Panc1 (cell line): Measurements from ENCODE around the gene CYTH4.

ENCODE experiments used
- CTCF ChIP-seq: fragments of 450-650 bp; IDR thresholded peaks from 2 replicates; pipeline ENCODE4 v1.5.1; 2017; ENCODE audit warnings: mild to moderate bottlenecking
- REST ChIP-seq, 2 experiments: IDR thresholded peaks; 2 replicates each; pipeline ENCODE4 v1.6.1; 2011 to 2012; ENCODE audit warnings: low read depth in 2 of 2, control low read depth in 1 of 2, low read length in 1 of 2, mild to moderate bottlenecking in 1 of 2, moderate library complexity in 1 of 2; ENCODE audit not compliant: insufficient read depth in 1 of 2

- TF ChIP-seq CTCF, result peak; percentile 86
- TF ChIP-seq REST (IDR thresholded peaks at IDR 0.05; ENCODE audit: insufficient read depth in 1 of 2, low read depth in 2 of 2, low read length in 1 of 2), result peak in 1 of 2 experiments; percentile 67; a peak in 1 of 4 replicates
Observed at GRCh38 chr22:37316875-37317371, 34.6 kb downstream of the CYTH4 start.
